ENCODE data around the gene PCDH15. TPM values are rescaled to one million over a fixed set of nuclear protein-coding genes. Genes with fewer than 3 reads are reported as not detected.
"Not testable (repeated sequence)": the region's sequence is repeated elsewhere in the genome, so short reads cannot be mapped to it uniquely, and the experiment has no call there.

PCDH15 gene
- polyA plus RNA-seq, 3 donors, result 0.01 to 0.22 TPM; not detected in 1

DNA sequence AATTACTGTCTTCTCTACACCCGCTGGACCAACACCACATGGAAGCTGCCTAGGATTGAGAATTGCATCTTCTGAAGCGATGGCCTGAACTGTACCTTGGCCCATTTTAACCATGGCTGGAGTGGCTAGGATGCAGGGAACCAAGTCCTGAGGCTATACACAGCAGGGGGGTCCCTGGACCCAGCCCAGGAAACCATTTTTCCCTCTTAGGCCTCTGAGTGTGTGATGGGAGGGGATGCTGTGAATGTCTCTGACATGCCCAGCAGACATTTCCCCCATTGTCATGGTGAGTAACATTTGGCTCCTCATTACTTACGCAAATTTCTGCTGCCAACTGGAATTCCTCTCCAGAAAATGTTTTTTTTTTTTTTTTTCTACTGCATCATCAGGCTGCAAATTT is 822.7 kb downstream of the PCDH15 start:
- no peak overlapping the region for H3K27ac ChIP-seq (ENCODE audit: low read depth, low read length)
- WGBS, 3 donors, result 67 to 90% (median 85%) methylated on average over 3 of the region's 3 CpGs

DNA sequence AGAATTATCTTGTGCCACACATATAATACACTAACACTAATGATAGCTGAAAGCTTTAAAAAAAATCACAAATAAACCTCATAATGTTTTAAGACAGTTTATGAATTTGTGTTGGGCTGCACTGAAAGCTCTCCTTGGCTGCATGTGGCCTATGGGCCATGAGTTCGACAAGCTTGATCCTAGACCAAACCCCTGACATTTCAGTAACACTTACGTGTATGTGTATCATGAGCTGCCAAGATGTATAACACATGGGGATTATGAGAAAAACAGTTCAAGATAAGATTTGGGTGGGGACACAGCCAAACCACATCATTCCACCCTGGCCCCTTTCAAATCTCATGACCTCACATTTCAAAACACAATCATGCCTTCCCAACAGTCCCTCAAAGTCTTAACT is 823.8 kb downstream of the PCDH15 start:
- H3K27ac ChIP-seq (ENCODE audit: low read depth, low read length), result no peak overlapping the region
- WGBS, 3 donors, result 67 to 77% (median 70%) methylated on average over 2 of the region's 2 CpGs

DNA sequence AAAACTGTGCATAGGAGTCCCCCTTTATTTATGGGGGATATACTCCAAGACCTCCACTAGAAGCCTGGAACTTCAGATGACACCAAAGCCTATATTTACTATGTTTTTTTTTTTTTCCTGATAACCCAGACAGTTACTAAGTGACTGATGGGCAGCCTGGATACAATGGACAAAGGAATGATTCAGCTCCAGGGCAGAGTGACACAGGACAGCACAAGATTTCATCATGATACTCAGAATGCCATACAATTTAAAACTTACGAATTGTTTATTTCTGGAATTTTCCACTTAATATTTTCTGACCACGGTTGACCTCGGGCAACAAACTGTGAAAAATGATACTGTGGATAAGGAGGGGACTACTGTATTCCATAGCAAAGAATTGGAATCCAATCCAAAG is 843.6 kb downstream of the PCDH15 start:
- WGBS, 3 donors, result 51 to 76% (median 75%) methylated on average over 3 of the region's 3 CpGs

DNA sequence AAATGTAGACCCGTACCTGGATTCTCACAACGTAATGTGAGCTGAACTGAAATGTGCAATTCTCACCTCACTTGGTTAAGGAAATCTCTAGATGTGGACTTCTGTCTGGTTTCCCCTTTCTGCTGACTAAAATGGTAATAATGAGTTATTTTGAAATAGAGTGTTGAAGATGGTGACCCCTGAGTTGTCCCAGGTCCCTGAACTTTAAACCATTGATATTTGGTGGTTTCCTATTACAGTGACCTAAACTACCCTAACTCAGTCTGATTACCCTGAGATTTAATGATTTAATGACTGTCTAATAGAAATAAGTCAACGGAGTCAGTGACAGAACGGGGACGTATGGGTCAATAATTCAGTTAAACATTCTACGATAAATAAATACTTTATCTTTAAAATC is 845.9 kb downstream of the PCDH15 start:
- H3K27ac ChIP-seq (ENCODE audit: low read depth, low read length), result no peak overlapping the region
- WGBS, 3 donors, result 32 to 88% (median 82%) methylated on average over 6 of the region's 6 CpGs

More for the DNA sequence above, 843.6 kb downstream of the PCDH15 start:
- H3K27ac ChIP-seq (ENCODE audit: low read depth, low read length), result no peak overlapping the region

DNA sequence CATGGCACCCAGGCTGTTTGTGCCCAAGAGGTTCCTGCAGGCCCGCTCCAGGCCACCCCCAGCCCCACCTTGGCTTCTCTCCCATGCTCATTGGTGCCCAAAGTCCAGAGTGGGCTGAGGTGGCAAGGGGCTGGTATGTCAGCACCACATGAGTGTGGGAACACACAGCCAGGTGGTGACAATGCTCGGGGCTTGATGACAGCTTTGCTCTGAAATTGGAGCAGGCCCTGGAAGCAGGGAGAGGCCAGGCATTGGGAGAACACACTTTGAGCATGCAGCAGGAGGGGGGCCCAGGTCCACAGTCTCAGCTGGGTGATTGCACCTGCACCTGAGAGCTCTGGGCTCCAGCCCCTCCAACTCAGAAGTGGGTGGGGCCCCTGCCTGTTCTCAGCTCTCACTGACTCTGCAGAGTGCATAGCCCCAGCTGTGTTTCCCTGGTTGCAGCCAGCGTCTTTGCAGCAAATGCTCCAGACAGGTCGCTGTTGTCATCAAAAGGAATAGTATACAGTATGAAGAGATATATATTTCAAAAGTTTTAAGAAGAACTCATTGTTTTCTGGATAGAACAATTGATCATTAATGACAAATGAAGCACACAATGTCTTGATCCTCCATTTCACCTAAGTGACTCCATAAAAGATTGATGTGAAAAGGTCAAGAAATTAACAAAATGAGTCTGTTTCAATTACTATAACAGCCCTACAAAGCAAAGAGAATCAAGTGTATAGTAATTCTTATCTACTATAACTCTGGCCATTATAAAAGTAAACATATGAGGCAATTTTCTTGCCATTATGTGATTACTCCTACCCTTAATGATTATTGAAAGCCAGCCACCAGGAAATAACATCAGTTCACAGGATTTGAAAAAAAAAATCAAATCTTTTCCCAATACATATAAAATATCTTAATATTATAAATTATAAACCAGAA is 848.1 kb downstream of the PCDH15 start:
- no peak overlapping the region for H3K27ac ChIP-seq (ENCODE audit: low read depth, low read length)
- WGBS, 3 donors, result 77 to 87% (median 83%) methylated on average over 4 of the region's 4 CpGs

DNA sequence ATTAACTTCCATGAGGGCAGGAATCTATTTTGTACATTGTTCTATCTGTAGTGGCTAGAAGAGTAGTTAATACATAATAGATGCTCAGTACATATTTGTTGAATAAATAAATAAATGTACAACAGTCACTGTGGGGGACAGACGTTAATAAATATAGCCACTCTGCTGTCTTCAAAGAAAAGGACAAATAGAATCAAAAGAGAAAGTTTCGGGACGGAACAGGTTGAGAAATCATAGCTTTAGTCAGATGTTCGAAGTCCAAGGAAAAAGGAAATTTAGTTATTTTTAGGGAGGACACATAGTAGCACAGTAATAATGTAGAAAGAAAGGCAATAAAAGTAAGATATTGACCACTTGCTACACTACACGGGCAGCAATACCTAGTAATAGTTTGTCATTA is 861.4 kb downstream of the PCDH15 start:
- WGBS, 3 donors, result 79 to 90% (median 88%) methylated on average over 5 of the region's 5 CpGs
- no peak overlapping the region for H3K27ac ChIP-seq (ENCODE audit: low read depth, low read length)

DNA sequence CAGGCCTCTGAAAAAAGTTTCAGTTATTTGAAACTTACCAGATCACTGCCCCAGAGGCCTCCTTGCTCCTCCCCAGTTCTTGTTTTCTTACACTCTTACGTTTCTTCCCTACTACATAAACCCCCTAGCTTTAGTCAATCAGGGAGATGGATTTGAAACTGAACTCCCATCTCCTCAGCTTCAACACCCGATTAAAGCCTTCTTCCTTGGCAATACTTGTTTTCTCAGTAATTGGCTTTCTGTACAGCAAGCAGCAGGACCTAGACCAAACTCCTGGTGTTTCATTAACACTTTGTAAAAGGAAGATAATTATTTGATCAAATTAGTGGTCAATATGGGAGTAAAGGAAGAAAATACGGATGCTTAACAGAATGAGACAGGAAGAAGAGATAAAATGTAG is 870.4 kb downstream of the PCDH15 start:
- no peak overlapping the region for H3K27ac ChIP-seq (ENCODE audit: low read depth, low read length)
- 57 to 59% (median 57%) methylated on average over 3 of the region's 3 CpGs for WGBS, 3 donors

DNA sequence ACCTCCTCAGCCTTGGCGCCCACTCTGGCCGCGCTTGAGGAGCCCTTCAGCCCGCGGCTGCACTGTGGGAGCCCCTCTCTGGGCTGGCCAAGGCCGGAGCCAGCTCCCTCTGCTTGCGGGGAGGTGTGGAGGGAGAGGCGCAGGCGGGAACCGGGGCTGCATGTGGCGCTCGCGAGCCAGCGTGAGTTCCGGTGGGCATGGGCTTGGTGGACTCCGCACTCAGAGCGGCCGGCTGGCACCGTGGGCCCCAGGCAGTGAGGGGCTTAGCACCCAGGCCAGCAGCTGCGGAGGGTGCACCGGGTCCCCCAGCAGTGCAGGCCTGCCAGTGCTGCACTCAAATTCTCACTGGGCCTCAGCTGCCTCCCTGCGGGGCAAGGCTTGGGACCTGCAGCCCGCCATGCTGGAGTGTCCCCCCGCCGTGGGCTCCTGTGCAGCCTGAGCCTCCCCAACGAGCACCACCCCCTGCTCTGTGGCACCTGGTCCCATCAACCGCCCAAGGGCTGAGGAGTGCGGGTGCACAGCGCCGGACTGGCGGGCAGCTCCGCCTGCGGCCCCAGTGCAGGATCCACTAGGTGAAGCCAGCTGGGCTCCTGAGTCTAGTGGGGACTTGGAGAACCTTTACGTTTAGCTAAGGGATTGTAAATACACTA is 876.9 kb downstream of the PCDH15 start:
- 91 to 97% (median 94%) methylated on average over 32 to 34 of the region's 34 CpGs for WGBS, 3 donors
- H3K27ac ChIP-seq (ENCODE audit: low read depth, low read length), result not testable (repeated sequence)

DNA sequence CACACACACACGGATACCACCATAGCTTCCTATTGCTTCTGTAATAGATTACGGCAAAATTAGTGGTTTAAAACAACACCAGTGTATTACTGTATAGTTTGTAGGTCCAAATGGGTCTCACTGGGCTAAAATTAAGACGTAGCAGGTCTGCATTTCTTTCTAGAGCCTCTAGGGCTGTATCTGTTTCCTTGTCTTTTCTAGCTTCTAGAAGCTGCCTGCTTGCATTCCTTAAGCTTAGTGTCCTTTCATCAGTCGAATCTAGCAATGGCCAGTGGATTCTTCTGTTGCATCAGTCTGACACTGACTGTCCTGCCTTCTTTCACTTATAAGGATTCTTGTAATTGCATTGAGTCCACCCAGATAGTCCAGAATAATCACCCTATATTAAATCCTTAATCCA is 882.3 kb downstream of the PCDH15 start:
- no peak overlapping the region for H3K27ac ChIP-seq (ENCODE audit: low read depth, low read length)
- 55 to 72% (median 70%) methylated on average over 4 of the region's 4 CpGs for WGBS, 3 donors

DNA sequence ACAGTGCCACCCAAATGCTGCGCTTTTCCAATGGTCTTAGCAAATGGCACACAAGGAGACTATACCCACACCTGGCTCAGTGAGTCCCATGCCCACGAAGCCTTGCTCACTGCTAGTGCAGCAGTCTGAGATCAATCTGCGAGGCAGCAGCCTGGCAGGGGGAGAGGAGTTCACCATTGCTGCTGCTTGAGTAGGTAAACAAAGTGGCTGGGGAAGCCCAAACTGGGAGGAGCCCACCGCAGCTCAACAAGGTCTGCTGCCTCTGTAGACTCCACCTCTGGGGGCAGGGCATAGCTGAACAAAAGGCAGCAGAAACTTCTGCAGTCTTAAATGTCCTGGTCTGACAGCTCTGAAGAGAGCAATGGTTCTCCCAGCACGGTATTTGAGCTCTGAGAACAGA is 891.2 kb downstream of the PCDH15 start:
- 63 to 81% (median 75%) methylated on average over 5 of the region's 5 CpGs for WGBS, 3 donors
- H3K27ac ChIP-seq (ENCODE audit: low read depth, low read length), result no peak overlapping the region

DNA sequence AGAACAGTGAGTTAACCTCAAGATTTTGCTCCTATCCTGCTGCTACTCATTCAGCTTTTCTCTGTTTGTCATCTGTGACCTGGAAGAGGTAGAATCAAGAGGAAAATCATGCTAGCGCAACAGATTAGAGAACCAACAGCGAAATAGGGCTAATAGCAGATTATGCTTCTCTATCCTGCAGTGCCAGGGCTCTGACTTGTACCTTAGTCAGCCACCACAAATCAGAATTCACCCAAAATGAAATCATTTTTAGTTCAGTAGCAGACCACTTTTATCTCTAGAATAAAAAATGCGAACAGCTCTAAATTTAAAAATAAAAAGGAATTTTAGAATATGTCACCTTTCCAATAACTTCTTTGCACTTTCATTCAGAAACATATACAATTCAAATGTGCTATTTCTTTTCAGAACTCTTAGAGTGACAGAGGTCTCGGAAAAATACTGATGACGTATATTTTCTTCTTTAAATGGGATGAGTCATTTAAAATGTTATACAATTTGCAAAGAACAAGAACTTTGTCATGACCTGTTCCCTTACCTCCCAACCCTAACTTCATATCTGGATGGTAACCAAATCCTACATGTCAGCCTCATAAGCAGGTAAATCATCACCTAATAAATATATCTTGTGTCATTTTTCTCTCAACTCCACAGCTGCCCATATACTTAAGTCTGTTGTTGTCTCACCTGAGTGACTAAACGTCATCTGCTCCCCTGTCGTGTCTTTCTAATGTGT is 896.4 kb downstream of the PCDH15 start:
- 86 to 88% (median 87%) methylated on average over 7 of the region's 7 CpGs for WGBS, 3 donors
- H3K27ac ChIP-seq (ENCODE audit: low read depth, low read length), result no peak overlapping the region

DNA sequence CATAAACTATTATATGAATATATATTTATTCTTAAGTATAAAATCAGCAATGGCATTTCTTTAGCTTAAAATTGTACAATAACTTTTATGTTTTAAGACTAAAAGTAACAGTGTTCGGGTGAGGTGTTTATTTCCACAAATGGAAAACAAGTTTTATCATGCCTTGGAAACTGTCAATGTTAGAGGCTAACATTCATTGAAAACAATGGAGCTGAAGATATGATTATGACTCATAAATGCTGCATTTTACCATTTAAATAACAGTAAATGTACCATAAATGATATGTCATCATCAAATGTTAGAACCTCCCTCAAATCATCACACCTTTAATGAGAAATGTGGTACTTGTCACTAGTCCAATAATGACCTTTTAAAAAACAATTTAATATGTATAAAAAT is 897.3 kb downstream of the PCDH15 start:
- 78 to 87% (median 83%) methylated on average over 1 of the region's 1 CpG for WGBS, 3 donors
- H3K27ac ChIP-seq (ENCODE audit: low read depth, low read length), result no peak overlapping the region

DNA sequence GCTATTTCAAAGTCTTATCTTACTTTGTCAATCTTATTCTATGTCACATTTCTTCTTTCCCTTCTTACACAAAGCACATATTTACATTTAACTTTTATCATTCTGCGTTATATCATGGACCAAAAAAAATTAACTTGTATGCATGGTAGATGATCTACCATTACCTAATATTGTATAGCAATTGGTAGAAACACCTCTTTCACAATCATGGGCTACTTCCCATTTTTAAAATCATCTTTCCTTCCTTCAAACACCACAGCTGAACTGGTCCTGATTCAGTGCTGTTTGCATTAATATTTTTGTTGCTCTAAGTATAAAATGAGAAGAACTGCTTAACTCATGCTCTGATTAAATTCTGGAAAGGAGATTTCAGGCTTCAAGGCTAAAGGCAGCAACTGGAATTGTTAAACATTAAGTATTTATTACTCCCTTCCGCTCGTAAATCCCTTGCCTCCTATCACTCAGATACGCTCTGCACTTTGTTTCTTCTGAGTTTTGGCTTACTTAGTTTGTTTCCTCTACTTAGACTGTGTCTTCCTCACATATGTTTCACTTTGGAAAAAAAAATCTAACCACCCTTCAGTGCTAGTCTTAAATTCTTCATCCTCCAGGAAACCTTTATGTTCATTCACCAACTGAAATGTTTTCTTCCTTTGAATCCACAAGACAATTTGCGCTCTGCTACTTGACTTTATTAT is 901.4 kb downstream of the PCDH15 start:
- WGBS, 3 donors, result 50 to 64% (median 51%) methylated on average over 5 of the region's 5 CpGs

DNA sequence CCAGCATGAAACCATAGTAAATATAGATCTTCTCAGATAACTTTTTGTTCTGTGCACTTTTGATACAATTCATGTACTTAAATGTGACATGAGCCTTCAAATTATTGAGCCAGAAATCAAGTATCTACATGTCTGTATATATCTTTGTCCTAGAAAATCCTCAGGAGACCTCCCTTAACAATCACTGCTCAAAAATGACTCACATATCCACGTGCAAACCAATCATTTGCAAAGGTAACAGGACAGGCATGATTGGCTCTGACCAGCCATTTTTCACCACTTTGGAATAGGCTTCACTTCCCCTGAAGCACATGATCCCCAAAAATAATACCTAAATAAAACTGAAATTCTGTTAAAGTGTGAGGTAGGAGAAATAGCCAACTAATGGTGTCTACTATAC is 902.5 kb downstream of the PCDH15 start:
- WGBS, 3 donors, result 32 to 47% (median 46%) methylated on average over 1 of the region's 1 CpG
- no peak overlapping the region for H3K27ac ChIP-seq (ENCODE audit: low read depth, low read length)

More for the DNA sequence above, 901.4 kb downstream of the PCDH15 start:
- H3K27ac ChIP-seq (ENCODE audit: low read depth, low read length), result no peak overlapping the region

DNA sequence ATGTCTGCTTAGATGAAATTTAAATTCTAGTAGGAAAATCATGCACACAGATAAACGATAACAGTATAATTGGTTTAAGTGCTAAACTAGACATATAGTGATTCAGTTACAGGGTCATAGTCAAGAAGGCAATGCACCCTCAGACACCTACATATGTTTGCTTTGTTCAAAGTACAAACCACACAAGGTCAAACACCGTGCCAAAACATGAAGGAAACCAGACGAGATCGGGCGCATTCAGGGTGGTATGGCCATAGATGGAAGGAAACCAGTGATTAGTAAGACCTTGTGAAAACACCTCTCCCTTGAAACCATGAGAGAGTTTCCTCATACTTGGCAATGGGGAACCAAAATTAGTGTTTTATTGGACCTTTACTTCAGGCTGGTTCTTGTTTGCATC is 906.9 kb downstream of the PCDH15 start:
- 30 to 70% (median 53%) methylated on average over 5 of the region's 5 CpGs for WGBS, 3 donors
- H3K27ac ChIP-seq (ENCODE audit: low read depth, low read length), result no peak overlapping the region

DNA sequence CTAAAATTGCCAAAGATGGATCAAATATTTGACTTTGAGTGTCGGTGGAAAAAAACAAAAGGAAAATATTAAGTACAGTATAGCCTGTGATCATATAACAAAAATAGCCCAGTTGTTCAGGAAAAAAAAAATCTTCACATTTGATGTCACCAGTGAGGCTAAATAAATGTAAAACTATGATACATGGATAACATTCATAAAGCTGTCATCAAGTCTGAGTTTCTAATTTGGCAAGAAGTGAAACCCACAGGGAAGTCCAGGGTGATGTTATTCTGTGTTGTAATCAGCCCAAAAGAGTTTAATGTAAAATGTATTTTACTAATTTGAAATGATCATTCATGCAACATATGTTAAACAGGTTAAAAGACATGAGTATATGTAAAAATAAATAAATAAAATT is 908.0 kb downstream of the PCDH15 start:
- WGBS, 3 donors, result 89 to 95% (median 91%) methylated on average over 1 of the region's 1 CpG
- no peak overlapping the region for H3K27ac ChIP-seq (ENCODE audit: low read depth, low read length)

DNA sequence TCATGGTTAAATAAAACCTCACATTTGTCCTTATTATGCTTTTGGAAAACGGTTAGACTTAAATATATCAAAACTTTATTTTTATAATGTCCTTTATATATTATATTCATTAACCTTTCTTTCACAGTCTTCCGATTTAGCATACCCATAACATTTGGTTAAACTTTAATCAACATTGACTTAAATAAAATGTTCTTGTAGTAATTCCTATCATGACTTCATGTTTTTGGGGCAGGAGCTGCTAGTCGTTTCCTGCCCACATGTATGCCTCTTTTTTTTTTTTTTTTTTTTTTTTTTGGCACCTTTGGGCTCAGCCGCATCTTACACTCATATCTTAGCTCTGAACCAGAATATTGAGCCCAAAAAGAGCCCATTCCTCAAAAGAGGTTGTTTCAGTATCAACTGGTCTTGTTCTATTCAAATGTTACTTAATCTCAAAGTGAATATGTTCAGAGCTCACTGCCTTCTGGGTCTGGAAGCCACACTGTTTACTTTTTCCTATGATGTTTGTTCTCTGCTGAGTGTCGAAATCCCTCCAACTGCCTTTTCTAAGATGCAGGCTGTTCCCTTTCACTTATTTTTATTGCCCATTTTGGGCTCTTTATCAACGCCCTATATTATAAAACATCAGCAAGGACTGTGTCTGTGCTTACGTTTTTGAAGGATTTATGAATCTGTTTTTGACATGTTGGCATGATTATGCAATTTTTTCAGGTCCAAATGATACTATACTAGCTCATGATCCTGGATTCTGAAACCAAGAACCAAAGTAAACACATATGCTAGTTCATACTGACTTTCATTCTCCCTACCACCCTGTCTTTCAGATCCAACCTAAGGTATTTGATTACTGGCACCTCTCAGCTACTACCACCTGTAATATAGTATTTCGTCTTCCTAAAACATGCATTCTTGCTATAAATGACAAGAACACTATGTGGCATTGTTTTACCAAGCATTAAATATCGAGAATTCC is 914.4 kb downstream of the PCDH15 start:
- H3K27ac ChIP-seq (ENCODE audit: low read depth, low read length), result no peak overlapping the region
- WGBS, 3 donors, result 48 to 65% (median 58%) methylated on average over 9 of the region's 9 CpGs
